GM12892 (cell line): Measurements from ENCODE around the gene KCNK5.

Experiments used
- DNase-seq: peaks from one replicate; pipeline ENCODE4 v3.0.0; 2011; ENCODE audit not compliant: insufficient read length
- FAIRE-seq: peaks from 2 replicates; lab custom pipeline; 2011; peaks lifted over from hg19 to GRCh38; lab: Jason Lieb, UNC
- POLR2A ChIP-seq: IDR thresholded peaks from 2 replicates; pipeline ENCODE4 v1.6.1; 2011; ENCODE audit warnings: low read depth, low read length, control low read depth
- POLR2AphosphoS5 ChIP-seq: IDR thresholded peaks from 2 replicates; pipeline ENCODE4 v1.6.1; 2011; ENCODE audit warnings: low read depth, low read length, control low read depth
- TAF1 ChIP-seq: IDR thresholded peaks from 2 replicates; pipeline ENCODE4 v1.6.1; 2011; ENCODE audit warnings: low read depth, mild to moderate bottlenecking, control low read depth, low read length, borderline replicate concordance

Gene KCNK5

GRCh38 chr6:39263303-39264037, 34.2 kb upstream of the KCNK5 start:
- DNase-seq (no peak), FAIRE-seq (no peak)
- TF ChIP-seq POLR2A (no peak), POLR2AphosphoS5 (no peak), TAF1 (no peak)

DNA sequence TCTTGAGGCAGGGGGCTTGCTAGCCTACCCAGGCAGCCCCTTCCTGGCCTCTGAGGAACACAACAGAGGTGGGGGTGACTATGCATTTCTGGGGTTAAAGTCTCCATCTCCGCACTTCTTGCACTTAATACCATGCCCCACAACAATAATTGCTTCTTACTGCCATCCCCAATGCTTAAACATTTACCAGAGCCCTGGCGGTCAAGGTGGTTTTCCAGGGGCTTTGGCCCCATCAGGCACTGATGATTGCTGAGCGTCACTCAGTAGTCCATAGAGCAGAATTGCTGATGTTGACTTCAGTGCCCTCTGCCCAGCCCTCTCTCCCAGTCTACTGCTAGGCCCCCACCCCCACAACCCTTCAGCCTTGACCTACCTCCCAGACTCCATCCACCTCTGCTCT, 32.5 kb upstream of the KCNK5 start:
- TF ChIP-seq POLR2A (no peak), POLR2AphosphoS5 (no peak), TAF1 (no peak)
- DNase-seq = no peak
- no peak for FAIRE-seq

DNA sequence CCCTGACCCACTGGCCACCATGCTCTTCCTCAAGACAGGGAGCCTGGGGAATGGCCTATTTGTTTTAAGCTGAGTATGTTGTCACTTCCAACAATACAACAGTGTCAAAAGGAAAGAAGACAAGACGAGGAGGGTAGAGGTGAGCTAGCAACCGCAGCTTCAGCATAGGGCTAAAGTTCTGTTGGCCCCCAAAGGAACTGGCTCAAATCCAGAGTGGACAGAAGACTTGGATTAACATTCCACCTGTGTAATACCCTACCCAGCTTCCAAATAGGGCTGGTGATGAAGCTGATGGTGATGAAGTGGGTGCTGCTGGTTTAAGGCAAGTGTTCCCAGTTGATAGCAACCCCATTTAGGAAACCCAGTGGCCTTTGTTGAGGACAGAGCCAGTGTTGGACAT, 31.7 kb upstream of the KCNK5 start:
- DNase-seq (no peak), FAIRE-seq (no peak)
- TF ChIP-seq POLR2A = no peak
- no peak for TF ChIP-seq TAF1
- TF ChIP-seq POLR2AphosphoS5 = no peak

DNA sequence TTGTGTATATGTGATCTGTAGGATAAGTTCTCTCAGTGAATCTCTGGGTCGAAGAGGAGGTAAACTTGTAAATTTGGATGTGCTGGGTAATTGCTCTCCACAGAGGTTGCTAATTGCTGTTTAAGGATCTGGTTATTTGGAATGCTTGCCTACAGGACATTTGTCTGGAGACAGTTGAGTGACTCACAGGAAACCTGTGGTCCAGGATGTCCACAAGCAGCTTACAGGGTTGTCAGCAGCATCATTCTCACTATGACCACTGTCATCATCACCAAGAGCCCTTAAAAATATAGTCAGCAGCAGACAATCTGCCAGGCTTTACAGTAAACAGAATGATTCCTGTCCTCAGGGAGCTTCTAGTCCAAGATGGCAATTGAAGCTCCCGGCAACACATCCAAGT, 31.2 kb upstream of the KCNK5 start:
- no peak for TF ChIP-seq POLR2AphosphoS5
- TF ChIP-seq POLR2A = no peak
- no peak for TF ChIP-seq TAF1
- DNase-seq = no peak
- FAIRE-seq = no peak

DNA sequence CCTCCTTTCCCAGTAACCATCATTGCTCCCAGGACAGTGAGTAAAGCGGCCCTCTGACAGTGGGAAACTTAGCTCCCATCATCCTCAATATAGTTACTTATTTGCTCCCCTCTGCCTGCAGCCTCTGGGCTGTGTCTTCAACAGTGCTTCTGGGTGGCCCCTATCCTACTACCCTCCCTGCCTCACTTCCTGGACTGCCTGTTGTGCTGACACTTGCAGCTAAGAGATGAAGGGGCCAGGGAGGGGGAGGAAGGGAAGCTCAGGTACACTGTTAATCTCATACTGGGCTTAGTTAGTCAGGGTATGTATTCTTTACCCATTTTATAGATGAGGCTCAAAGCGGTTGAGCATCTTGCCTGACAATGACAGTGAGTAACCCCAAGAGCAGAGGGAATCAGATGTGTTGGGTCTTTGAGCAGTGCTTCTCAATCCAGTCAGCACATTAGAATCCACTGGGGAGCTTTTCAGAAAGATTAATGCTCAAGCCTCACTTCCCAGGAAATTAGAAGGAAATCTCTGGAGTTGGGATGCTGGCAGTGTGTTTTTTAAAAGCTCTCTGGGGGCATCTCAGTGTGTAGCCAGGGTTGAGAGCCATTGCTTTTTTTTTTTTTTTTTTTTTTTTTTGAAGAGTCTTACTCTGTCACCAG, 27.1 kb upstream of the KCNK5 start:
- FAIRE-seq = no peak
- TF ChIP-seq POLR2A (no peak), TAF1 (no peak), POLR2AphosphoS5 (no peak)
- no peak for DNase-seq

- no peak for DNase-seq
- no peak for FAIRE-seq
- TF ChIP-seq TAF1 = no peak
- no peak for TF ChIP-seq POLR2A
- no peak for TF ChIP-seq POLR2AphosphoS5
These were observed 25.8 kb upstream of the KCNK5 start for GRCh38 chr6:39254999-39255535.

DNA sequence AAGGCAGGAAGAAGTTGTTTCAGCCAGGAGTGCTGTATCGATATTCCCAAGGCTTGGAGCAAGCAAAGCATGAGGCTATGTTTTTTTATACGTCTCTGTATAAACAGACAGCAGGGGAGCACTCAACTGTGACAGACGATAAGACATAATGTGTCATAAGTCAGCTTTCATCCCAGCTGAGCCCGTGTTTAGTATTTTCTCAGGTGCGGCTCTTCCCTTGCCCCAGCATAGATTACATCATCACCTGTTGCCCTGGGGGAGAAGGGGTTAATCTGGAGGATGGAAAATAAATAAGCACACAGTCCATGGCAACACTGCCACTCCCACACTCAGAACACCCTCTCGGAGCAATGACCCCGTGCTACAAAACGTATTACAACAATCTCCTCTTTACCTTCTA, 22.1 kb upstream of the KCNK5 start:
- TF ChIP-seq POLR2AphosphoS5 (no peak), TAF1 (no peak), POLR2A (no peak)
- FAIRE-seq (no peak), DNase-seq (no peak)

- FAIRE-seq (no peak), DNase-seq (no peak)
- TF ChIP-seq POLR2AphosphoS5 (no peak), POLR2A (no peak), TAF1 (no peak)
These were observed 21.2 kb upstream of the KCNK5 start for GRCh38 chr6:39250507-39250906.

- no peak for TF ChIP-seq TAF1
- DNase-seq (no peak), FAIRE-seq (no peak)
These were observed 20.0 kb upstream of the KCNK5 start for GRCh38 chr6:39249278-39249677.

- no peak for TF ChIP-seq TAF1
- no peak for TF ChIP-seq POLR2AphosphoS5
- no peak for TF ChIP-seq POLR2A
- DNase-seq (no peak), FAIRE-seq (no peak)
These were observed 18.5 kb upstream of the KCNK5 start for GRCh38 chr6:39247667-39248194.

DNA sequence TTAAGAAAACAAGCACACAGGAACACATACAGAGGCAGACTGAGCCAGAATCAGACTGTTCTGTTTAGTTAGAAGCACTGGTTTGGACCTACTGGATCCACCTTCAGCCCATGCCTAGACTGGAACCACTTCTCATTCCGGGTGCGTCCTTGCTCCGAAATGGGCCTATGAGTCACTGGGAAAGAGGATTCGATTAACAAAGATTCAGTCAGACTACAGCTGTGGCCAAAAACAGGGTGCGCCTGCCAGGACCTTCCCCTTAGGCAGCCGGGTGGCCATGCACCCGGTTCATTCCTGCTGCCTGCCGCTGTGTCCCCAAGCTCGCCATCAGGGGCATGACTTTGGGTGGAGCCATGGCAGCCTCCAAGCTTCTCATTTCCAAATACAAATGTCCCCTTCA, 14.5 kb upstream of the KCNK5 start:
- no peak for DNase-seq
- TF ChIP-seq POLR2AphosphoS5 (no peak), POLR2A (no peak), TAF1 (no peak)
- no peak for FAIRE-seq

DNA sequence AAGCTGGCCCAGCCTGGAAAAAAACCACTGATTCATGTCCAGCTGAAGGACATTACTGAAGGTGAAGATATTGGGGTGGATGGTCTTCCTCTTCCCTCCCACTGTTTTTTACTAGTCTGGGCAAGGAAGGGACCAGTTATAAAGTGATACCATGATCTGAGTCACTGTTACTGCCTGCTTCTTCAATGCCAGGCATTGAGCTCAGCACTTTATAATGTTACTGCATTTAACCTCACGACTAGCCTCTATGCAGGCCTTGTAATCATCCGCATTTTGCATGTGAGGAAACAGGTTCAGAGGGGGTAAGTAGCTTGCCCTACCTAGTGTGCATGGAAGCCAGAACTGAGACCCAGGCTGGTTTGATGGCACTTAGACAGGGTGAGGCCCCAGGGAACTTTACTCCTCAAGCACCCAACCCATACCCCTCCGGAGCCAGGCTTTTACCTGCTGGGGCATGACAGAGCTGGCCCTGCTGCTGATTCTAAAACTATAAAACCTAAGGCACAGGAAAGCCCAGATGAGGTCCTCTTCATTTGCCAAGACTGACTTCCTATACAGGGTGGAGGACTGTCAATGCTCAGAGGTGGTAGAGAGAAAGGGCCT, 11.0 kb upstream of the KCNK5 start:
- TF ChIP-seq POLR2AphosphoS5 (no peak), TAF1 (no peak), POLR2A (no peak)
- DNase-seq = no peak
- peak; percentile 9 for FAIRE-seq
